Measurements from ENCODE around the gene PPP1R36. TPM values are rescaled to one million over a fixed set of nuclear protein-coding genes. Genes with fewer than 3 reads are reported as not detected.

The PPP1R36 gene, protein sequence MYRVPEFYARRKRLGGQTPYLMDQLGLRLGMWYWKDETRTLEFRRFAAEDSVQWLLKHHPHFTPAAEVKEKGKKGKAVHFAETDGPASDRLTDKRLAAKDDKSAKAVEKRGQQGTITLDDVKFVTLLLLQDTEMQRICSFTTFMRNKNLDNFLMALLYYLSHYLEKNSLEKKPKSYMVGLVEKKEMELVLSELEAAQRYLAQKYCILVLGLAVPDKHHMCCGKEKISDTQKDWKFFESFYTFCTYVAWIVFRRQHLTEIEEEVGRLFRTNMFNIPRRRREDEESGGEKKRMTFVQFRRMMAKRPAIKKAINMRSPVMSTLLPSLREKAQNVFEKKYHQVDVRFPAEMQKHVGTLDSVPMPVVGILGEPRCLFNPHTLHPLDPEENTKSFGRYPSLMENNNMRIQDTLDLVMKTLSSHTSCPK
- total RNA-seq (2021): 0.34 and 0.61 TPM in 2 replicates
- Bru-seq, nascent RNA: percentile 25 among the genes with signal in this experiment
- percentile 23 among the genes with signal in this experiment for BruChase-seq, experiment 1, labeled RNA remaining after a 2-hour chase
- BruChase-seq, experiment 2, labeled RNA remaining after a 6-hour chase: percentile 28 among the genes with signal in this experiment
- long read RNA-seq, partial matches to known transcripts: 0 of 1 reads
- long read RNA-seq, other reads (novel, unspliced or antisense): 1 of 1 reads

- TF ChIP-seq, protein P1, sequence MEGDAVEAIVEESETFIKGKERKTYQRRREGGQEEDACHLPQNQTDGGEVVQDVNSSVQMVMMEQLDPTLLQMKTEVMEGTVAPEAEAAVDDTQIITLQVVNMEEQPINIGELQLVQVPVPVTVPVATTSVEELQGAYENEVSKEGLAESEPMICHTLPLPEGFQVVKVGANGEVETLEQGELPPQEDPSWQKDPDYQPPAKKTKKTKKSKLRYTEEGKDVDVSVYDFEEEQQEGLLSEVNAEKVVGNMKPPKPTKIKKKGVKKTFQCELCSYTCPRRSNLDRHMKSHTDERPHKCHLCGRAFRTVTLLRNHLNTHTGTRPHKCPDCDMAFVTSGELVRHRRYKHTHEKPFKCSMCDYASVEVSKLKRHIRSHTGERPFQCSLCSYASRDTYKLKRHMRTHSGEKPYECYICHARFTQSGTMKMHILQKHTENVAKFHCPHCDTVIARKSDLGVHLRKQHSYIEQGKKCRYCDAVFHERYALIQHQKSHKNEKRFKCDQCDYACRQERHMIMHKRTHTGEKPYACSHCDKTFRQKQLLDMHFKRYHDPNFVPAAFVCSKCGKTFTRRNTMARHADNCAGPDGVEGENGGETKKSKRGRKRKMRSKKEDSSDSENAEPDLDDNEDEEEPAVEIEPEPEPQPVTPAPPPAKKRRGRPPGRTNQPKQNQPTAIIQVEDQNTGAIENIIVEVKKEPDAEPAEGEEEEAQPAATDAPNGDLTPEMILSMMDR (conservative IDR thresholded peaks at IDR 0.05; ENCODE audit: low read depth, low read length): no peak
- no peak for TF ChIP-seq EZH2 (IDR thresholded peaks at IDR 0.05; ENCODE audit: borderline replicate concordance, low read depth, low read length, poor library complexity, severe bottlenecking)
- POLR2A ChIA-PET (ENCODE audit: low non-redundant PET): interaction anchor here (0.6 to 0.7 kb wide), 2 partner anchors 55 to 1706 kb away, joined by 3 to 6 read pairs; no protein-coding TSS in a partner anchor
- CTCF ChIA-PET: no interaction called here
- BruUV-seq (replicated peaks): no TSS peak
- peaks cover 4% of the 10 kb centered on the region for H3K4me1 ChIP-seq (ENCODE audit: insufficient read depth, low read length, poor library complexity, severe bottlenecking)
- intact Hi-C loops (cut with micrococcal nuclease; ENCODE audit: unreplicated experiment): loop anchor here (10.0 kb wide), 1 partner anchor 215 kb away; no protein-coding TSS in a partner anchor
- peak within 1 kb of the TSS; percentile 33 for H3K4me3 ChIP-seq (ENCODE audit: low read depth, low read length, poor library complexity, severe bottlenecking)
- no peaks in the 10 kb centered on the region for H3K36me3 ChIP-seq (ENCODE audit: insufficient read depth, low read length, poor library complexity, severe bottlenecking)
- peak; percentile 57 for DNase-seq (ENCODE audit: low spot score)
- H3K27me3 ChIP-seq (replicated peaks; ENCODE audit: insufficient read depth, low read depth, low read length, poor library complexity): no peaks in the 10 kb centered on the region
- no peak within 1 kb of the TSS for H3K27ac ChIP-seq (ENCODE audit: low read depth, low read length, poor library complexity, severe bottlenecking)
- H3K9me3 ChIP-seq (ENCODE audit: low read depth, low read length, poor library complexity, severe bottlenecking): no peaks in the 10 kb centered on the region
Measured at GRCh38 chr14:64549791-64550620, at the start of gene PPP1R36. TSS of gene PPP1R36 (plus strand) at chr14:64549961. CDS start at chr14:64549998, 37 bp downstream.

- peaks cover 16% of the 10 kb centered on the region for H3K4me1 ChIP-seq (ENCODE audit: insufficient read depth, low read length, poor library complexity, severe bottlenecking)
- CTCF ChIA-PET: no interaction called here
- no peaks in the 10 kb centered on the region for H3K9me3 ChIP-seq (ENCODE audit: low read depth, low read length, poor library complexity, severe bottlenecking)
- no peak for DNase-seq (ENCODE audit: low spot score)
- TF ChIP-seq, protein P1 (conservative IDR thresholded peaks at IDR 0.05; ENCODE audit: low read depth, low read length): no peak
- TF ChIP-seq EZH2 (IDR thresholded peaks at IDR 0.05; ENCODE audit: borderline replicate concordance, low read depth, low read length, poor library complexity, severe bottlenecking): no peak
- POLR2A ChIA-PET (ENCODE audit: low non-redundant PET): no interaction called here
- no peaks in the 10 kb centered on the region for H3K27me3 ChIP-seq (replicated peaks; ENCODE audit: insufficient read depth, low read depth, low read length, poor library complexity)
- intact Hi-C loops (cut with micrococcal nuclease; ENCODE audit: unreplicated experiment): no loop called here
- peaks cover 8% of the 10 kb centered on the region for H3K36me3 ChIP-seq (ENCODE audit: insufficient read depth, low read length, poor library complexity, severe bottlenecking)
- H3K4me3 ChIP-seq (ENCODE audit: low read depth, low read length, poor library complexity, severe bottlenecking): no peak overlapping the region
- H3K27ac ChIP-seq (ENCODE audit: low read depth, low read length, poor library complexity, severe bottlenecking): no peak overlapping the region
- BruUV-seq (replicated peaks): no TSS peak
Measured at GRCh38 chr14:64500088-64500487, 49.7 kb upstream of the PPP1R36 start.

Data from A673 (cell line).